HEK293 (cell line): Measurements from ENCODE around the gene CCT8L2.
"Not testable (repeated sequence)": the region's sequence is repeated elsewhere in the genome, so short reads cannot be mapped to it uniquely, and the experiment has no call there.

Experiments used
- CTCF ChIP-seq: fragments of 450-650 bp; formaldehyde crosslinking; IDR thresholded peaks from 2 replicates; pipeline ENCODE4 v1.5.1; 2016; ENCODE audit warnings: missing biosample characterization, missing genetic modification characterization
- REST ChIP-seq: fragments of 450-650 bp; formaldehyde crosslinking; IDR thresholded peaks from 2 replicates; pipeline ENCODE4 v1.5.1; 2016; ENCODE audit warnings: missing biosample characterization, missing genetic modification characterization
- ZEB2 ChIP-seq: fragments of 450-650 bp; formaldehyde crosslinking; IDR thresholded peaks from 2 replicates; pipeline ENCODE4 v1.5.1; 2016; ENCODE audit warnings: missing biosample characterization, missing genetic modification characterization
- ZNF138 ChIP-seq: fragments of 450-650 bp; formaldehyde crosslinking; IDR thresholded peaks from 2 replicates; pipeline ENCODE4 v1.5.1; 2016; ENCODE audit warnings: missing biosample characterization, missing genetic modification characterization, borderline replicate concordance
- ZNF157 ChIP-seq: fragments of 450-650 bp; formaldehyde crosslinking; IDR thresholded peaks from 2 replicates; pipeline ENCODE4 v1.5.1; 2016; ENCODE audit warnings: missing biosample characterization, missing genetic modification characterization
- ZNF292 ChIP-seq: fragments of 450-650 bp; formaldehyde crosslinking; IDR thresholded peaks from 2 replicates; pipeline ENCODE4 v1.5.1; 2016; ENCODE audit warnings: low read depth, missing biosample characterization, missing genetic modification characterization, borderline replicate concordance
- TF ChIP-seq, protein P1 (sequence below): fragments of 450-650 bp; formaldehyde crosslinking; IDR thresholded peaks from 2 replicates; pipeline ENCODE4 v1.5.1; 2017; ENCODE audit warnings: missing biosample characterization, missing genetic modification characterization

- not testable (repeated sequence) for TF ChIP-seq ZNF138, REST, CTCF, ZNF292, ZEB2, ZNF157 (tag by site-specific recombination)
- TF ChIP-seq, protein P1, sequence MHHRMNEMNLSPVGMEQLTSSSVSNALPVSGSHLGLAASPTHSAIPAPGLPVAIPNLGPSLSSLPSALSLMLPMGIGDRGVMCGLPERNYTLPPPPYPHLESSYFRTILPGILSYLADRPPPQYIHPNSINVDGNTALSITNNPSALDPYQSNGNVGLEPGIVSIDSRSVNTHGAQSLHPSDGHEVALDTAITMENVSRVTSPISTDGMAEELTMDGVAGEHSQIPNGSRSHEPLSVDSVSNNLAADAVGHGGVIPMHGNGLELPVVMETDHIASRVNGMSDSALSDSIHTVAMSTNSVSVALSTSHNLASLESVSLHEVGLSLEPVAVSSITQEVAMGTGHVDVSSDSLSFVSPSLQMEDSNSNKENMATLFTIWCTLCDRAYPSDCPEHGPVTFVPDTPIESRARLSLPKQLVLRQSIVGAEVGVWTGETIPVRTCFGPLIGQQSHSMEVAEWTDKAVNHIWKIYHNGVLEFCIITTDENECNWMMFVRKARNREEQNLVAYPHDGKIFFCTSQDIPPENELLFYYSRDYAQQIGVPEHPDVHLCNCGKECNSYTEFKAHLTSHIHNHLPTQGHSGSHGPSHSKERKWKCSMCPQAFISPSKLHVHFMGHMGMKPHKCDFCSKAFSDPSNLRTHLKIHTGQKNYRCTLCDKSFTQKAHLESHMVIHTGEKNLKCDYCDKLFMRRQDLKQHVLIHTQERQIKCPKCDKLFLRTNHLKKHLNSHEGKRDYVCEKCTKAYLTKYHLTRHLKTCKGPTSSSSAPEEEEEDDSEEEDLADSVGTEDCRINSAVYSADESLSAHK (tag by site-specific recombination), result not testable (repeated sequence)
These were observed 32.0 kb downstream of the CCT8L2 start for GRCh38 chr22:16560651-16561050.
